ENCODE results near the gene KIAA1549. TPM values are rescaled to one million over a fixed set of nuclear protein-coding genes. Genes with fewer than 3 reads are reported as not detected.
"Not testable (repeated sequence)": the region's sequence is repeated elsewhere in the genome, so short reads cannot be mapped to it uniquely, and the experiment has no call there.

The KIAA1549 gene
- total RNA-seq, 1 experiment from 2014 or later = 26.6 TPM

GRCh38 chr7:138813945-138814344 lies 167.2 kb downstream of the KIAA1549 start:
- no peaks in the 10 kb centered on the region for H3K4me1 ChIP-seq (replicated peaks; ENCODE audit: insufficient read depth)
- H3F3A ChIP-seq (ENCODE audit: insufficient read depth, low read depth) = no peaks in the 10 kb centered on the region
- ChIA-PET CTCF (no interaction called here), POLR2A (ENCODE audit: unreplicated experiment) (no interaction called here)
- H3K9me3 ChIP-seq (ENCODE audit: insufficient read depth, low read depth) = no peaks in the 10 kb centered on the region
- no peaks in the 10 kb centered on the region for H3K36me3 ChIP-seq (ENCODE audit: low read depth)
- BruUV-seq (replicated peaks) = no TSS peak
- no peak overlapping the region for H2AFZ ChIP-seq
- intact Hi-C loops (cut with micrococcal nuclease; ENCODE audit: unreplicated experiment) = no loop called here
- no peak overlapping the region for H3K27ac ChIP-seq
- TF ChIP-seq CTCF (conservative IDR thresholded peaks at IDR 0.05) (no peak), EZH2 (IDR thresholded peaks at IDR 0.05; ENCODE audit: low read depth) (no peak)
- no peak for DNase-seq
- no peaks in the 10 kb centered on the region for H4K20me1 ChIP-seq (ENCODE audit: insufficient read depth)
- H3K4me2 ChIP-seq = no peak overlapping the region
- no peaks in the 10 kb centered on the region for H3K79me2 ChIP-seq (ENCODE audit: low read depth)
- H3K27me3 ChIP-seq (ENCODE audit: insufficient read depth, low read depth) = no peaks in the 10 kb centered on the region
- no peaks in the 10 kb centered on the region for H3K9me2 ChIP-seq (ENCODE audit: insufficient read depth)
- no peak overlapping the region for H3K4me3 ChIP-seq

GRCh38 chr7:138811327-138811726 lies 169.9 kb downstream of the KIAA1549 start:
- DNase-seq; H3K79me2 ChIP-seq (ENCODE audit: low read depth); H3K36me3 ChIP-seq (ENCODE audit: low read depth); CTCF ChIA-PET; H3K9me3 ChIP-seq (ENCODE audit: insufficient read depth, low read depth); H4K20me1 ChIP-seq (ENCODE audit: insufficient read depth); H2AFZ ChIP-seq; BruUV-seq (replicated peaks); H3K9me2 ChIP-seq (ENCODE audit: insufficient read depth); H3K4me3 ChIP-seq; H3K4me2 ChIP-seq; intact Hi-C loops (cut with micrococcal nuclease; ENCODE audit: unreplicated experiment); H3K27ac ChIP-seq; H3K27me3 ChIP-seq (ENCODE audit: insufficient read depth, low read depth); H3K4me1 ChIP-seq (replicated peaks; ENCODE audit: insufficient read depth); H3F3A ChIP-seq (ENCODE audit: insufficient read depth, low read depth); POLR2A ChIA-PET (ENCODE audit: unreplicated experiment): not testable (repeated sequence)

- CTCF ChIA-PET = no interaction called here
- H3K27me3 ChIP-seq (ENCODE audit: insufficient read depth, low read depth) = no peaks in the 10 kb centered on the region
- no peak overlapping the region for H3K4me3 ChIP-seq
- TF ChIP-seq EZH2 (IDR thresholded peaks at IDR 0.05; ENCODE audit: low read depth) (no peak), CTCF (conservative IDR thresholded peaks at IDR 0.05) (no peak)
- H3K36me3 ChIP-seq (ENCODE audit: low read depth) = no peaks in the 10 kb centered on the region
- POLR2A ChIA-PET (ENCODE audit: unreplicated experiment) = no interaction called here
- no peak overlapping the region for H3K4me2 ChIP-seq
- no peak overlapping the region for H2AFZ ChIP-seq
- no peaks in the 10 kb centered on the region for H3K9me2 ChIP-seq (ENCODE audit: insufficient read depth)
- no peaks in the 10 kb centered on the region for H3F3A ChIP-seq (ENCODE audit: insufficient read depth, low read depth)
- no TSS peak for BruUV-seq (replicated peaks)
- no peaks in the 10 kb centered on the region; the same call in 1 of the 2 replicates for H3K9me3 ChIP-seq (ENCODE audit: insufficient read depth, low read depth)
- no peaks in the 10 kb centered on the region for H3K79me2 ChIP-seq (ENCODE audit: low read depth)
- no peak overlapping the region for H3K27ac ChIP-seq
- no peak for DNase-seq
- H4K20me1 ChIP-seq (ENCODE audit: insufficient read depth) = no peaks in the 10 kb centered on the region
- intact Hi-C loops (cut with micrococcal nuclease; ENCODE audit: unreplicated experiment) = no loop called here
- no peaks in the 10 kb centered on the region for H3K4me1 ChIP-seq (replicated peaks; ENCODE audit: insufficient read depth)
Measured at GRCh38 chr7:138809346-138809745, 171.8 kb downstream of the KIAA1549 start.

- no peak for DNase-seq
- intact Hi-C loops (cut with micrococcal nuclease; ENCODE audit: unreplicated experiment) = no loop called here
- no peak overlapping the region for H3K27ac ChIP-seq
- H3K27me3 ChIP-seq (ENCODE audit: insufficient read depth, low read depth) = no peaks in the 10 kb centered on the region
- H3K4me3 ChIP-seq = no peak overlapping the region
- H3K79me2 ChIP-seq (ENCODE audit: low read depth) = no peaks in the 10 kb centered on the region
- no peak overlapping the region for H2AFZ ChIP-seq
- no peaks in the 10 kb centered on the region; the same call in 1 of the 2 replicates for H3K9me3 ChIP-seq (ENCODE audit: insufficient read depth, low read depth)
- no peaks in the 10 kb centered on the region for H3K9me2 ChIP-seq (ENCODE audit: insufficient read depth)
- ChIA-PET POLR2A (ENCODE audit: unreplicated experiment) (no interaction called here), CTCF (no interaction called here)
- no peak overlapping the region for H3K4me2 ChIP-seq
- no peaks in the 10 kb centered on the region for H3F3A ChIP-seq (ENCODE audit: insufficient read depth, low read depth)
- BruUV-seq (replicated peaks) = no TSS peak
- no peak for TF ChIP-seq CTCF (conservative IDR thresholded peaks at IDR 0.05)
- no peak for TF ChIP-seq EZH2 (IDR thresholded peaks at IDR 0.05; ENCODE audit: low read depth)
- no peaks in the 10 kb centered on the region for H3K4me1 ChIP-seq (replicated peaks; ENCODE audit: insufficient read depth)
- no peaks in the 10 kb centered on the region for H4K20me1 ChIP-seq (ENCODE audit: insufficient read depth)
- no peaks in the 10 kb centered on the region for H3K36me3 ChIP-seq (ENCODE audit: low read depth)
Measured at GRCh38 chr7:138804618-138805017, 176.6 kb downstream of the KIAA1549 start.
